SK-N-MC (cell line): Measurements from ENCODE around the gene CDA.

Experiments
- EZH2 ChIP-seq: fragments of 200-600 bp; sonication (generic); IDR thresholded peaks from one replicate; pipeline ENCODE4 v1.6.1; 2017; ENCODE audit warnings: antibody characterized with exemption
- FOXP2 ChIP-seq: optimal IDR thresholded peaks from 2 replicates; pipeline ENCODE3; 2011; ENCODE audit warnings: mild to moderate bottlenecking, moderate library complexity; ENCODE audit not compliant: insufficient read depth; ENCODE audit errors: extremely low read length, control extremely low read depth
- POLR2AphosphoS5 ChIP-seq: IDR thresholded peaks from 2 replicates; pipeline ENCODE4 v1.6.1; 2012; ENCODE audit warnings: mild to moderate bottlenecking, low read depth, low read length, borderline replicate concordance

GRCh38 chr1:20663969-20664715 is 75.2 kb downstream of the CDA start:
- TF ChIP-seq POLR2AphosphoS5 (no peak), EZH2 (no peak), FOXP2 (no peak)
